Endothelial cell of umbilical vein (primary cell): ENCODE data around the gene CIPC. TPM values are rescaled to one million over a fixed set of nuclear protein-coding genes. Genes with fewer than 3 reads are reported as not detected.

ENCODE experiments used
- BruUV-seq: library from RNA; stranded (reverse); fragments of 400-500 nt; replicated peaks from 2 replicates; lab custom pipeline; 2021; lab: Mats Ljungman, UMichigan
- CTCF ChIA-PET: fragments of 300-600, 350-600 bp; sonication (Branson Sonifier 250); formaldehyde crosslinking; loops from one replicate; lab custom pipeline; 2021; ENCODE audit warnings: antibody characterized with exemption, inconsistent platforms; lab: Charles Lee
- POLR2A ChIA-PET: fragments of 300-600, 350-600 bp; sonication (Branson Sonifier 250); formaldehyde crosslinking; loops from one replicate; lab custom pipeline; 2021; ENCODE audit warnings: antibody characterized with exemption, inconsistent platforms; lab: Charles Lee
- DNase-seq: peaks from one replicate; pipeline ENCODE4 v3.0.0-alpha.2; 2011; ENCODE audit warnings: low read depth, low spot score
- FAIRE-seq: peaks from 2 replicates; lab custom pipeline; 2011; peaks lifted over from hg19 to GRCh38; lab: Jason Lieb, UNC
- H2AFZ ChIP-seq: 2 replicates; pipeline ENCODE4 v1.6.0; 2012; ENCODE audit warnings: low read depth, low read length, control low read depth, inconsistent platforms
- H3K27ac ChIP-seq: 2 replicates; pipeline ENCODE4 v1.5.1; 2011; ENCODE audit warnings: low read depth, mild to moderate bottlenecking, control low read depth, low read length, moderate library complexity; ENCODE audit not compliant: insufficient read depth
- H3K27me3 ChIP-seq, 2 experiments: 2 replicates each; pipeline versions ENCODE4 v1.6.0 to v1.6.1; 2011; ENCODE audit warnings: low read length in 2 of 2, mixed read lengths in 1 of 2; ENCODE audit not compliant: control insufficient read depth in 2 of 2, insufficient read depth in 2 of 2
- H3K36me3 ChIP-seq, 2 experiments: 2 replicates in 1 of 2; 3 replicates in 1 of 2; pipeline ENCODE4 v1.5.1; 2011; ENCODE audit warnings: low read length in 2 of 2, mild to moderate bottlenecking in 1 of 2, moderate library complexity in 1 of 2; ENCODE audit not compliant: control insufficient read depth in 2 of 2, insufficient read depth in 2 of 2; ENCODE audit errors: extremely low read depth in 1 of 2
- H3K4me1 ChIP-seq: 3 replicates; pipeline ENCODE4 v1.5.1; 2011; ENCODE audit warnings: mild to moderate bottlenecking, low read length; ENCODE audit not compliant: control insufficient read depth, insufficient read depth; ENCODE audit errors: extremely low read depth
- H3K4me2 ChIP-seq: 2 replicates; pipeline ENCODE4 v1.6.1; 2011; ENCODE audit warnings: low read length, control low read depth, mixed read lengths; ENCODE audit not compliant: insufficient read depth
- H3K4me3 ChIP-seq, 3 experiments: fragments of 200-600 bp in 1 of 3; sonication (generic), shearing (Covaris generic) in 1 of 3; replicated peaks in 1 of 3; 2 replicates each; pipeline ENCODE4 v1.5.1; 2011 to 2016; ENCODE audit warnings: control low read depth in 3 of 3, low read length in 3 of 3, mild to moderate bottlenecking in 2 of 3, inconsistent platforms in 1 of 3, low read depth in 1 of 3, moderate library complexity in 1 of 3; ENCODE audit not compliant: insufficient read depth in 1 of 3
- H3K79me2 ChIP-seq: 2 replicates; pipeline ENCODE4 v1.6.0; 2012; ENCODE audit warnings: low read length, inconsistent platforms; ENCODE audit not compliant: control insufficient read depth, insufficient read depth
- H3K9ac ChIP-seq: replicated peaks from 2 replicates; pipeline ENCODE3; 2011; ENCODE audit warnings: low read length, control low read depth; ENCODE audit not compliant: insufficient read depth; ENCODE audit errors: extremely low read depth
- H3K9me1 ChIP-seq: replicated peaks from 3 replicates; pipeline ENCODE4 v1.6.0; 2011; ENCODE audit warnings: mild to moderate bottlenecking, low read length; ENCODE audit not compliant: control insufficient read depth, insufficient read depth; ENCODE audit errors: extremely low read depth
- H3K9me3 ChIP-seq: replicated peaks from 2 replicates; pipeline ENCODE4 v1.5.1; 2012; ENCODE audit warnings: low read length, inconsistent platforms; ENCODE audit not compliant: control insufficient read depth, insufficient read depth
- H4K20me1 ChIP-seq: replicated peaks from 2 replicates; pipeline ENCODE3; 2011; ENCODE audit warnings: mild to moderate bottlenecking, low read length; ENCODE audit not compliant: control insufficient read depth, insufficient read depth; ENCODE audit errors: extremely low read depth
- CTCF ChIP-seq, 2 donors: IDR thresholded peaks; 1 replicate in 1 of 2; 2 replicates in 1 of 2; pipeline ENCODE4 v1.5.1; 2011; ENCODE audit warnings: low read length in 2 of 2, mild to moderate bottlenecking in 2 of 2, moderate library complexity in 2 of 2, control low read depth in 1 of 2, inconsistent platforms in 1 of 2, low read depth in 1 of 2; ENCODE audit not compliant: insufficient read depth in 1 of 2; ENCODE audit errors: extremely low read depth in 1 of 2
- EZH2 ChIP-seq: IDR thresholded peaks from 2 replicates; pipeline ENCODE4 v1.6.1; 2012; ENCODE audit warnings: borderline replicate concordance, low read depth, mild to moderate bottlenecking, moderate library complexity, low read length, inconsistent platforms; ENCODE audit not compliant: severe bottlenecking
- FOS ChIP-seq: IDR thresholded peaks from 2 replicates; pipeline ENCODE4 v1.6.1; 2011; ENCODE audit warnings: mild to moderate bottlenecking, low read length, moderate library complexity, borderline replicate concordance; ENCODE audit not compliant: insufficient read depth
- GATA2 ChIP-seq: IDR thresholded peaks from 2 replicates; pipeline ENCODE4 v1.7.0; 2011; ENCODE audit warnings: low read depth, mild to moderate bottlenecking, moderate library complexity, mixed read lengths, low read length; ENCODE audit not compliant: insufficient read length, insufficient read depth
- JUN ChIP-seq: IDR thresholded peaks from 2 replicates; pipeline ENCODE4 v1.6.1; 2011; ENCODE audit warnings: borderline replicate concordance, low read depth; ENCODE audit not compliant: insufficient read length, insufficient read depth
- MAX ChIP-seq: IDR thresholded peaks from 2 replicates; pipeline ENCODE4 v1.6.1; 2011; ENCODE audit not compliant: insufficient read depth, insufficient read length
- MYC ChIP-seq: IDR thresholded peaks from one replicate; pipeline ENCODE4 v1.6.1; 2011; ENCODE audit warnings: mild to moderate bottlenecking, low read depth, low read length
- POLR2A ChIP-seq: IDR thresholded peaks from 2 replicates; pipeline ENCODE4 v1.6.1; 2012; ENCODE audit warnings: low read depth, mild to moderate bottlenecking, control low read depth, low read length
- POLR2AphosphoS5 ChIP-seq: IDR thresholded peaks from 2 replicates; pipeline ENCODE4 v1.6.1; 2012; ENCODE audit warnings: low read depth, mild to moderate bottlenecking, control low read depth, low read length, moderate library complexity; ENCODE audit not compliant: insufficient read depth
- dilution Hi-C: fragments of 300-500 bp; cut with MboI; formaldehyde crosslinking; loops from one replicate; pipeline ENCODE4 v1.15.0; 2019; ENCODE audit warnings: low sequenced_read_pairs; ENCODE audit not compliant: extremely low pct_ligation_motif_present
- intact Hi-C: fragments of 100-400 bp; cut with micrococcal nuclease; formaldehyde crosslinking; loops from one replicate; pipeline ENCODE4 v1.10.0; 2022
- polyA plus RNA-seq, 4 experiments: library from polyadenylated mRNA; depleted of rRNA in 3 of 4; stranded (reverse) in 3 of 4; unstranded in 1 of 4; fragments of >200 nt; gene quantifications; 2 replicates each; pipeline versions ENCODE4 v1.2.1 to v1.2.3, GENCODE V29; 2011 to 2012; ENCODE audit warnings: missing spikeins in 1 of 4
- total RNA-seq: library from RNA; stranded (reverse); gene quantifications from 2 replicates; pipeline ENCODE4 v1.2.3, GENCODE V29; 2021

The CIPC gene
- total and polyA plus RNA-seq, 2 donors (not counting 3 experiments of a cell fraction or from before 2014, with no cell fraction given), result 8.8 to 17.4 TPM

- intact Hi-C loops (loop anchor here (1.0 kb wide), 2 partner anchors 26 to 248 kb away; partner anchors contain the start of gene CIPC), dilution Hi-C loops (no loop called here)
- DNase-seq (peak; percentile 53), FAIRE-seq (peak; percentile 64)
- no peak overlapping the region for H3K27ac ChIP-seq
- H3K79me2 ChIP-seq, result no peaks in the 10 kb centered on the region
- no TSS peak for BruUV-seq
- H4K20me1 ChIP-seq, result no peaks in the 10 kb centered on the region
- H3K27me3 ChIP-seq, result peaks cover 12 to 16% of the 10 kb centered on the region in 2 experiments
- H3K9ac ChIP-seq, result no peak overlapping the region
- H3K4me3 ChIP-seq, result peak overlapping the region; percentile 4 to 42 (median 36)
- ChIA-PET CTCF (interaction anchor here (0.7 to 6.3 kb wide), 29 partner anchors 7 to 335 kb away, joined by 3 to 49 read pairs (median 5); partner anchors contain the start of gene ZDHHC22), POLR2A (interaction anchor here (0.6 to 1.3 kb wide), 2 partner anchors 26 to 30 kb away, joined by 3 to 4 read pairs; no protein-coding TSS in a partner anchor)
- peak overlapping the region; percentile 84 for H2AFZ ChIP-seq
- no peaks in the 10 kb centered on the region for H3K9me3 ChIP-seq
- peaks cover 6% of the 10 kb centered on the region for H3K4me1 ChIP-seq
- H3K36me3 ChIP-seq, result peaks cover 0 to 3% of the 10 kb centered on the region in 2 experiments
- no peaks in the 10 kb centered on the region for H3K9me1 ChIP-seq
- H3K4me2 ChIP-seq, result peak overlapping the region; percentile 28
- TF ChIP-seq CTCF (IDR thresholded peaks at IDR 0.05; ENCODE audit: extremely low read depth in 1 of 2, insufficient read depth in 1 of 2, low read depth in 1 of 2, low read length in 2 of 2) (peak; percentile 43 to 81), FOS (no peak), POLR2AphosphoS5 (no peak), POLR2A (no peak), JUN (no peak), EZH2 (peak; percentile 61), MAX (no peak), GATA2 (no peak), MYC (no peak)
Measured at GRCh38 chr14:77124345-77125280, 26.6 kb downstream of the CIPC start.
